Calu3 (cell line): ENCODE measurements around the gene SPOCK2. TPM values are rescaled to one million over a fixed set of nuclear protein-coding genes. Genes with fewer than 3 reads are reported as not detected.

Experiments used
- BruUV-seq: library from RNA; stranded (reverse); fragments of 400-500 nt; replicated peaks from 2 replicates; lab custom pipeline; 2021; lab: Mats Ljungman, UMichigan
- CTCF ChIA-PET: fragments of 300-600 bp; sonication (Branson Sonifier 250); formaldehyde crosslinking; loops from one replicate; lab custom pipeline; 2022; ENCODE audit warnings: antibody characterized with exemption; lab: Charles Lee
- DNase-seq: peaks from one replicate; pipeline ENCODE4 v3.0.0; 2022
- H3K27ac Mint-ChIP-seq: one replicate; pipeline ENCODE4 v1.8.0; 2022; ENCODE audit warnings: mixed read lengths; ENCODE audit not compliant: unreplicated experiment
- H3K27me3 Mint-ChIP-seq: one replicate; pipeline ENCODE4 v1.8.0; 2022; ENCODE audit warnings: mixed read lengths; ENCODE audit not compliant: unreplicated experiment
- H3K36me3 Mint-ChIP-seq: one replicate; pipeline ENCODE4 v1.8.0; 2022; ENCODE audit warnings: mild to moderate bottlenecking, moderate library complexity, mixed read lengths; ENCODE audit not compliant: insufficient read depth, unreplicated experiment
- H3K4me1 Mint-ChIP-seq: one replicate; pipeline ENCODE4 v1.8.0; 2022; ENCODE audit warnings: mild to moderate bottlenecking, low read depth, mixed read lengths; ENCODE audit not compliant: unreplicated experiment
- H3K4me3 Mint-ChIP-seq: one replicate; pipeline ENCODE4 v1.8.0; 2022; ENCODE audit warnings: mild to moderate bottlenecking, low read depth, moderate library complexity, mixed read lengths; ENCODE audit not compliant: unreplicated experiment
- H3K9me3 Mint-ChIP-seq: one replicate; pipeline ENCODE4 v1.8.0; 2022; ENCODE audit warnings: low read depth, mixed read lengths; ENCODE audit not compliant: unreplicated experiment
- intact Hi-C: fragments of 100-400 bp; cut with micrococcal nuclease; formaldehyde crosslinking; loops from one replicate; pipeline ENCODE4 v1.10.0; 2022; ENCODE audit not compliant: unreplicated experiment
- total RNA-seq: library from RNA; stranded (reverse); gene quantifications from 2 replicates; pipeline ENCODE4 v1.2.3, GENCODE V29; 2022
- TF ChIP-seq, protein P1 (sequence below): fragments of 200-600 bp; IDR thresholded peaks from one replicate; pipeline ENCODE4 v1.8.0; 2022; ENCODE audit warnings: antibody characterized with exemption; ENCODE audit not compliant: unreplicated experiment

The SPOCK2 gene
- total RNA-seq, 1 experiment from 2014 or later = 162 TPM

DNA sequence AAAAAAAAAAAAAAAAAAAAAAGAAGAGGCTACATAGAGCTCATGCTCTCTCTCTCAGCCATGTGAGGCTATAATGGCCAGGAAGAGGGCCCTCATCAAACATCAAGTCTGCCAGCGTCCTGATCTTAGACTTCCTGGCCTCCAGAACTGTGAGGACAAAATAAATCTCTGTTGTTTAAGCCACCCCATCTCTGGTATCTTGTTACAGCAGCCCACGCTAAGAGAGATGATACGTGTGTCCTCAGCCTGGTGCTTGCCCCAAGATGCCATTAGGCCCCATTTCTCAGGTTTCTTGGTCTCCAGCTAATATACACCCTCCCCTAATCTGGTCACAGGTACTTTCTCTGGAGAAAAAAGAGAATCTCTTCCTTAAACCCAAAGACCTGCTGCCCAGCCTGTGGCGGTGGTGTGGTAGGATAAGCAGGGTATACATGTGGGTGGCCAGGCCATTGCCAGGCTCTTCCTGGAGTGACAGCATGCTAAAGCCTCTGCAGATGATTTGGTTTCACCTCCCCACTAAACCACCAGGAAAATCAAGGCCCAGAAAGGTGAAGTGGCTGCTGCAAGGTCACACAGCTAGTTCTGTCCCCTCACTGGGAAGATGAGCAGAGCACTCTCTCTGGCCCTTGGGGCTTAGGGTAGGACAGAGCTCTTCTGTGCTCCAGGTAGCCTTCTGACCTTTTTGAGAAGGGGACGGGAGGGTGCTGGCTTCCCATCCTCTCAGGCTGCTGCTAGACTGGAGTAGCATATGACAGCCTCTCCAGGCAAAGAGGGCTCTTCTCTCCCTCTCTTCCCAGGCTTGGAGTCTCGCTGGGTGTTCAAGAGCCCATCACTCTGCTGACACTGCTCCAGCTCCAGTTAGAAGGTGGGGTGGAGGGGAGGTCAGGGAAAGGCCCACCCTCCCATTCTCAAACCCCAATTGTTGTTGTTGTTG lies 5.2 kb downstream of the SPOCK2 start:
- no peak for DNase-seq
- BruUV-seq = no TSS peak
- intact Hi-C loops = loop anchor here (1.0 kb wide), 1 partner anchor 15 kb away; no protein-coding TSS in a partner anchor

DNA sequence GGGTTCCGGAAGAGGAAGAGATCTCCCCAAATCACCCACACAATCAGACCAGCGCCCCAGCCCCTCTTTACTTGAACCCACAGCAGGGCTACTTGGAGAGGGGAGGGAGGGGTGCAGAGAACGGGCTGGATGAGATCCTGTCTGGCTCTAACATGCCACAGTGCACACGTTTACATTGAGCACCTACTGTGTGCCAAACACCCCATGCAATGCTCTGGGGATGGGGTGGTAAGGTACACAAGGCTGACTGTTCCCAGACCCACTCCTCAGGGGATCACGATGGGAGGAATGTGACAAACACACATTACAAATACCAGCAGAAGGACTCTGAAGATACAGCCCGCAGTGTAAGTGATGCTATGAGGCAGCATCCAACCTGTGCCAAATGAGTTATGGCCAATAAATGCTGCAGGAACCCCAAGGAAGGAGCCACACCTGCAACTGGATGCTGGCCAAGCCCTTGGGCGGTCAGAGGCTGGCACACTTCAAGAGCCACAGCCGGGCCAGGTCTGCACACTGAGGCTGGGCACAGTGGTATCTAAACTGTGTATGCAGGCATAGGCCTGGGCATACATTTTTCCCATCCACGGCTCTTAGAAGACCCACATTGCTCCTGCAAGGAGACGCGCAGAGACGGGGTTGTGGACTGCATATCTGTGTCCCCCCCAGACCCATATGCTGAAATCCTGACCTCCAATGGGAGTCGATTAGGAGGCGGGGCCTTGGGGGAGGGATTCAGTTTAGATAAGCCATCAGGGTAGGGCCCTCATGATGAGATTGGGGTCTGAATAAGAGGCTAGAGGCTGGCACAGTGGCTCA lies 6.4 kb downstream of the SPOCK2 start:
- BruUV-seq = no TSS peak
- peak overlapping the region; percentile 97 for H3K27ac Mint-ChIP-seq
- peak; percentile 96 for DNase-seq
- H3K27me3 Mint-ChIP-seq = no peaks in the 10 kb centered on the region
- peaks cover 79% of the 10 kb centered on the region for H3K4me1 Mint-ChIP-seq
- CTCF ChIA-PET = no interaction called here
- intact Hi-C loops = loop anchor here (1.0 kb wide), 1 partner anchor 16 kb away; no protein-coding TSS in a partner anchor
- H3K9me3 Mint-ChIP-seq = no peaks in the 10 kb centered on the region
- H3K4me3 Mint-ChIP-seq = peak overlapping the region; percentile 34
- peaks cover 34% of the 10 kb centered on the region for H3K36me3 Mint-ChIP-seq
- TF ChIP-seq, protein P1, sequence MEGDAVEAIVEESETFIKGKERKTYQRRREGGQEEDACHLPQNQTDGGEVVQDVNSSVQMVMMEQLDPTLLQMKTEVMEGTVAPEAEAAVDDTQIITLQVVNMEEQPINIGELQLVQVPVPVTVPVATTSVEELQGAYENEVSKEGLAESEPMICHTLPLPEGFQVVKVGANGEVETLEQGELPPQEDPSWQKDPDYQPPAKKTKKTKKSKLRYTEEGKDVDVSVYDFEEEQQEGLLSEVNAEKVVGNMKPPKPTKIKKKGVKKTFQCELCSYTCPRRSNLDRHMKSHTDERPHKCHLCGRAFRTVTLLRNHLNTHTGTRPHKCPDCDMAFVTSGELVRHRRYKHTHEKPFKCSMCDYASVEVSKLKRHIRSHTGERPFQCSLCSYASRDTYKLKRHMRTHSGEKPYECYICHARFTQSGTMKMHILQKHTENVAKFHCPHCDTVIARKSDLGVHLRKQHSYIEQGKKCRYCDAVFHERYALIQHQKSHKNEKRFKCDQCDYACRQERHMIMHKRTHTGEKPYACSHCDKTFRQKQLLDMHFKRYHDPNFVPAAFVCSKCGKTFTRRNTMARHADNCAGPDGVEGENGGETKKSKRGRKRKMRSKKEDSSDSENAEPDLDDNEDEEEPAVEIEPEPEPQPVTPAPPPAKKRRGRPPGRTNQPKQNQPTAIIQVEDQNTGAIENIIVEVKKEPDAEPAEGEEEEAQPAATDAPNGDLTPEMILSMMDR = no peak

More for the DNA sequence above, 5.2 kb downstream of the SPOCK2 start:
- peaks cover 46% of the 10 kb centered on the region for H3K36me3 Mint-ChIP-seq
- H3K9me3 Mint-ChIP-seq = no peaks in the 10 kb centered on the region
- TF ChIP-seq, protein P1 = no peak
- H3K27ac Mint-ChIP-seq = no peak overlapping the region
- peaks cover 80% of the 10 kb centered on the region for H3K4me1 Mint-ChIP-seq
- no peaks in the 10 kb centered on the region for H3K27me3 Mint-ChIP-seq
- CTCF ChIA-PET = no interaction called here
- no peak overlapping the region for H3K4me3 Mint-ChIP-seq

DNA sequence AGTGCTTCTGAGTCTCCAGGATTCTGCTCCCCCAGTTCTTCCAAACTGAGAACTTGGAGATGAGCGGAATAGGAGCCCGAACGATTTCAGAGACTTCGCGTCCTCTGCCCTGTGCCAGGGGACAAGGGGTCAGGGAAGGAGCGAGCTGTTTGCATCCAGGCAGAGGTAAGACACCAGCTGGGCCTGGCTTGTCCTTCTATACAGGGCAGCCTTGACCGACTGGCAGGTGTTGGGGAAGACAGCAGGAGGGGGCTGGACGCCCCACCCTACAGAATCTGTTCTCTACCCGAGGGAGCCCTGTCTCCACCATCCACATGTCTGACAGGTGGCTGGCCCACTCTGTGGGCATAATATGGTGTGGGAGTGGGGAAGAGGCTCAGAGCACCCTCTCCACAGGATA lies 7.1 kb downstream of the SPOCK2 start:
- no peak for DNase-seq
- H3K27me3 Mint-ChIP-seq = no peaks in the 10 kb centered on the region
- TF ChIP-seq, protein P1 = no peak
- peak overlapping the region; percentile 34 for H3K4me3 Mint-ChIP-seq
- H3K9me3 Mint-ChIP-seq = no peaks in the 10 kb centered on the region
- H3K27ac Mint-ChIP-seq = peak overlapping the region; percentile 97
- H3K36me3 Mint-ChIP-seq = peaks cover 27% of the 10 kb centered on the region
- intact Hi-C loops = no loop called here
- CTCF ChIA-PET = interaction anchor here (1.5 kb wide), 1 partner anchor 10 kb away, joined by 5 read pairs; no protein-coding TSS in a partner anchor
- peaks cover 73% of the 10 kb centered on the region for H3K4me1 Mint-ChIP-seq
- TSS peak; percentile 81 for BruUV-seq
